A549 (cell line): ENCODE data around the gene COL12A1. TPM values are rescaled to one million over a fixed set of nuclear protein-coding genes. Genes with fewer than 3 reads are reported as not detected.

Experiments
- ATAC-seq, 2 experiments: fragments of 200-7000 bp in 1 of 2; fragments of >200 bp in 1 of 2; cut with Nextera tagmentation in 1 of 2; cut with Tn5 transposase in 1 of 2; 3 replicates each; pipeline versions ENCODE4 v1.8.0 to v1.9.1; 2018 to 2020; ENCODE audit warnings: mild to moderate bottlenecking in 1 of 2, moderate library complexity in 1 of 2
- CTCF ChIA-PET: fragments of 300-600 bp; sonication (Branson Sonifier 250); formaldehyde crosslinking; extraction: SDS; loops from one replicate; lab custom pipeline; 2021; ENCODE audit warnings: antibody characterized with exemption, inconsistent platforms; lab: Yijun Ruan, JAX
- POLR2A ChIA-PET: fragments of 350-600 bp; formaldehyde crosslinking; extraction: SDS; loops from one replicate; lab custom pipeline; 2021; ENCODE audit warnings: antibody characterized with exemption, inconsistent platforms; lab: Yijun Ruan, JAX
- DNase-seq, 2 experiments: peaks; one replicate each; pipeline versions ENCODE4 v3.0.0 to v3.0.0-alpha.2; 2011 to 2016; ENCODE audit warnings: low read depth in 1 of 2, low spot score in 1 of 2
- FAIRE-seq: peaks from 2 replicates; lab custom pipeline; 2011; peaks lifted over from hg19 to GRCh38; lab: Jason Lieb, UNC
- H3K27ac ChIP-seq, 2 experiments: fragments of >200 bp; sonication (Bioruptor Twin); formaldehyde crosslinking; 3 replicates each; pipeline ENCODE4 v1.5.1; 2016 to 2017
- H3K4me1 ChIP-seq: fragments of >200 bp; sonication (Bioruptor Twin); formaldehyde crosslinking; 3 replicates; pipeline ENCODE4 v1.6.1; 2016
- H3K4me2 ChIP-seq: fragments of >200 bp; sonication (Bioruptor Twin); formaldehyde crosslinking; 3 replicates; pipeline ENCODE4 v1.6.1; 2016
- H3K4me3 ChIP-seq: fragments of >200 bp; sonication (Bioruptor Twin); formaldehyde crosslinking; 3 replicates; pipeline ENCODE4 v1.5.1; 2016
- H3K9me3 ChIP-seq: fragments of >200 bp; sonication (Bioruptor Twin); formaldehyde crosslinking; 3 replicates; pipeline ENCODE4 v1.6.1; 2016
- CBX8 ChIP-seq: fragments of 200-600 bp; sonication (generic); IDR thresholded peaks from 2 replicates; pipeline ENCODE4 v1.6.1; 2016
- CHD4 ChIP-seq: fragments of 200-600 bp; sonication (generic); IDR thresholded peaks from 2 replicates; pipeline ENCODE4 v1.6.1; 2016; ENCODE audit warnings: antibody characterized with exemption, mild to moderate bottlenecking, borderline replicate concordance
- EHF ChIP-seq: fragments of 250-450 bp; sonication (Bioruptor Pico); IDR thresholded peaks from 2 replicates; pipeline ENCODE4 v1.5.0; 2020; ENCODE audit warnings: mild to moderate bottlenecking
- EHMT2 ChIP-seq: fragments of 200-600 bp; sonication (generic); IDR thresholded peaks from 2 replicates; pipeline ENCODE4 v1.6.1; 2016; ENCODE audit warnings: antibody characterized with exemption, low read depth, mild to moderate bottlenecking, moderate library complexity
- HDAC2 ChIP-seq: fragments of 200-600 bp; sonication (generic); IDR thresholded peaks from 2 replicates; pipeline ENCODE4 v1.6.1; 2016
- JUNB ChIP-seq: fragments of >200 bp; sonication (Bioruptor Twin); formaldehyde crosslinking; IDR thresholded peaks from 2 replicates; pipeline ENCODE4 v1.6.1; 2016
- MYC ChIP-seq: IDR thresholded peaks from 2 replicates; pipeline ENCODE4 v1.6.1; 2012; ENCODE audit warnings: mild to moderate bottlenecking, inconsistent platforms, low read length, improper control_type of control experiment, borderline replicate concordance
- NPAS2 ChIP-seq: fragments of 250-450 bp; sonication (Bioruptor Pico); IDR thresholded peaks from 2 replicates; pipeline ENCODE4 v1.8.0; 2022; ENCODE audit warnings: mild to moderate bottlenecking, moderate library complexity, borderline replicate concordance
- PHF8 ChIP-seq: fragments of 200-600 bp; sonication (generic); IDR thresholded peaks from 2 replicates; pipeline ENCODE4 v1.6.1; 2016; ENCODE audit warnings: low read depth, mild to moderate bottlenecking, antibody characterized with exemption, moderate library complexity, borderline replicate concordance
- RCOR1 ChIP-seq: fragments of 150-350 bp; IDR thresholded peaks from 2 replicates; pipeline ENCODE4 v1.6.1; 2014; ENCODE audit warnings: antibody characterized with exemption, low read length, low read depth
- ZC3H11A ChIP-seq: fragments of 450-650 bp; IDR thresholded peaks from 2 replicates; pipeline ENCODE4 v1.6.1; 2014; ENCODE audit warnings: antibody characterized with exemption, mild to moderate bottlenecking
- WGBS: methylation state at CpG from one replicate; pipeline ENCODE4 v1.1.6; 2017; ENCODE audit errors: missing lambda C conversion rate; 5-methylcytosine and 5-hydroxymethylcytosine counted together
- polyA plus RNA-seq, 4 experiments: library from polyadenylated mRNA; depleted of rRNA in 3 of 4; stranded (reverse); fragments of >200 nt; fragmentation: RNase III in 1 of 4; extraction: RNeasy Plus Mini Kit Qiagen cat#74134 plus additional on column Dnase treatment in 1 of 4; gene quantifications; 2 replicates in 3 of 4; 3 replicates in 1 of 4; pipeline ENCODE4 v1.2.3, GENCODE V29; 2011 to 2017
- TF ChIP-seq, protein P1 (sequence below): fragments of 250-450 bp; sonication (Bioruptor Pico); IDR thresholded peaks from 2 replicates; pipeline ENCODE4 v1.5.0; 2020; ENCODE audit warnings: low read depth, mild to moderate bottlenecking, moderate library complexity
- TF ChIP-seq, protein P2 (sequence below): IDR thresholded peaks from 2 replicates; pipeline ENCODE4 v1.6.1; 2012; ENCODE audit warnings: low read depth, borderline replicate concordance
- TF ChIP-seq, protein P3 (sequence below): fragments of >200 bp; sonication (Bioruptor Twin); formaldehyde crosslinking; IDR thresholded peaks from 2 replicates; pipeline ENCODE4 v1.6.1; 2016

Gene COL12A1
- polyA plus RNA-seq, 2 of the 4 experiments (the other 2 are of a cell fraction): 6.3 to 11.2 TPM

DNA sequence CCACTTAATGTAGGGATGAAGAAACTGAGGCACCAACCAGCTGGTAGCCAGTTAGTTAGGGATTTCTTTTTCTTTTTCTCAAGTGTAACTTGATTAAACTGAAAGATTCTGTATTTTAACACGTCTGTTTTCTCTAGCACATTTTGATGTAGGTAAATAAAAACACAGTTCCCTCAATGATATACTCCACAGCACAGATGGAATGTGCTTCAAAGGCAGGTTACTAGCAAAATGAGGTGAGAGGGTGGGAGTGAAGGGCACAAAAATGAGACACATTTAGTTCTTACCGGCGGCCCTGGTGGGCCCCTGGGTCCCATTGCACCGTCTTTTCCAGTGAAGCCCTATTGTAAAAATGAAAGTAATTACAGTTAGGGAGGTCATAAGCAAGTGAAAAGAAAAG is 108.9 kb downstream of the COL12A1 start:
- TF ChIP-seq HDAC2 (no peak), MYC (no peak), NPAS2 (CRISPR knock-in tag) (no peak)
- TF ChIP-seq, protein P1, sequence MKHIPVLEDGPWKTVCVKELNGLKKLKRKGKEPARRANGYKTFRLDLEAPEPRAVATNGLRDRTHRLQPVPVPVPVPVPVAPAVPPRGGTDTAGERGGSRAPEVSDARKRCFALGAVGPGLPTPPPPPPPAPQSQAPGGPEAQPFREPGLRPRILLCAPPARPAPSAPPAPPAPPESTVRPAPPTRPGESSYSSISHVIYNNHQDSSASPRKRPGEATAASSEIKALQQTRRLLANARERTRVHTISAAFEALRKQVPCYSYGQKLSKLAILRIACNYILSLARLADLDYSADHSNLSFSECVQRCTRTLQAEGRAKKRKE (CRISPR knock-in tag): no peak
- TF ChIP-seq, all 56 proteins: peak for 0
- H3K27ac ChIP-seq: no peak overlapping the region
- no peak for DNase-seq
- ChIA-PET POLR2A (no interaction called here), CTCF (no interaction called here)
- no peaks in the 10 kb centered on the region for H3K9me3 ChIP-seq
- H3K4me3 ChIP-seq: no peak overlapping the region
- H3K4me1 ChIP-seq: peaks cover 12% of the 10 kb centered on the region
- no peak for ATAC-seq
- WGBS: 68% methylated on average over 4 of the region's 4 CpGs
- no peak for FAIRE-seq
- H3K4me2 ChIP-seq: no peak overlapping the region

DNA sequence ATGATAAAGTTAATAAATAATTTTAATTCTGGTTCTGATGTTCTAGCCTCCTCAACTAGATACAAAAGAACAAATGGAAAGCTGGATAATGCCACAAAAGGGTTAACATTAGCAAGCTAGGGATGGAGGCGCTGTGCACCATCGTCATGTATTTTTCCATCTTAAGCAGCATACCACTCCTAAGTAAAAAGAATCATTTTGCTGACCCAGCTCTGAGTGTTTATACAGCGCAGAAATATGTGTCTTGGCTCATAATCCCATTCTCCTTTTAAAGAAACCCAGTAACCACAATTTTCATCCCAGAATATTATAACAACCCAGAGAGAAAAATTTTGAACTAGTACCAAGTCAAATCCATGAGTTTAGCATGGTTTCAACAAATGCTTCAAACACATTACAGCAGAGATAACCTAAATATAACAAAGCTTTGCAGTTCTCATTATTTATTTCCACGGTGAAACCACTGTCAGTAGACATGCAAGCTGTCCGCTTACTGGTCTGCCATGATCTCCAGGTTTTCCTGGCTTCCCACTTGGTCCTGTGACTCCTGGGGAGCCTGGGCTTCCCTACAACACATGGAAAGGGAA is 111.1 kb downstream of the COL12A1 start:
- no peak overlapping the region for H3K27ac ChIP-seq
- no peak overlapping the region for H3K4me3 ChIP-seq
- no peak for ATAC-seq
- DNase-seq: peak in 1 of 2 experiments; percentile 9
- FAIRE-seq: no peak
- peaks cover 12% of the 10 kb centered on the region for H3K4me1 ChIP-seq
- CTCF ChIA-PET: interaction anchor here (0.7 to 1.0 kb wide), 2 partner anchors 111 to 372 kb away, joined by 3 to 4 read pairs; no protein-coding TSS in a partner anchor
- TF ChIP-seq CBX8: no peak
- TF ChIP-seq JUNB: no peak
- no peak for TF ChIP-seq EHMT2
- TF ChIP-seq EHF (CRISPR knock-in tag): no peak
- no peak for TF ChIP-seq CHD4
- POLR2A ChIA-PET: no interaction called here
- WGBS: 37% methylated on average over 5 of the region's 5 CpGs
- no peaks in the 10 kb centered on the region for H3K9me3 ChIP-seq
- H3K4me2 ChIP-seq: no peak overlapping the region

DNA sequence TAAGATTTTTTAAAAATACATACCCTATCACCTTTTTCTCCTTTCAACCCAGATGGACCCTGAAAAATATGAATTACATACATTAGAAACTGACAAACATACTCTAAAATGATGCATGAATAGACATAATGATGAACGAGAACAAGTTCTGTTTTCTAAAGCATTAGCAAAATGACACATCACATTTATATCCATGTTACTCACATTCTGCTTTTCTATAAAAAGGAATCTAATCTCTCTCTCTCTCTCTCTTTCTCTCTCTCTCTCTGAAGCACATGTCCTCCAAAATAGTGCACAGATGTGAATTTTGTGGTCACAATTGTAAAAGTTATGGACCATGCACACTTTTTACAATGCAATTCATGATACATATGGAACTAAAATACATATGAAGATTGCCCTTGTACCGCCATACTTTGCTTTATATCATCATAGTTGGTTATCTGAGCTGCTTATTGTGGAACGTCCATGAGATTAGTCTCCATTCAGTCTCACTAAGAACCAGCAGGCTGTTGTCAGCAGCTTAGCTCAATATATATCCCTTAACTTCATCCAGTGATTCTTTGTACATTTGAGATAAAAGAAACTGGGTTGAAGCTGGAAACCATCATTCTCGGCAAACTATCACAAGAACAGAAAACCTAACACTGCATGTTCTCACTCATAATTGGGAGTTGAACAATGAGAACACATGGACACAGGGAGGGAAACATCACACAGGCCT is 114.2 kb downstream of the COL12A1 start:
- CTCF ChIA-PET: no interaction called here
- H3K4me2 ChIP-seq: no peak overlapping the region
- H3K4me3 ChIP-seq: no peak overlapping the region
- POLR2A ChIA-PET: no interaction called here
- FAIRE-seq (no peak), DNase-seq (no peak), ATAC-seq (no peak)
- no peak for TF ChIP-seq ZC3H11A
- TF ChIP-seq RCOR1: no peak
- TF ChIP-seq, protein P2, sequence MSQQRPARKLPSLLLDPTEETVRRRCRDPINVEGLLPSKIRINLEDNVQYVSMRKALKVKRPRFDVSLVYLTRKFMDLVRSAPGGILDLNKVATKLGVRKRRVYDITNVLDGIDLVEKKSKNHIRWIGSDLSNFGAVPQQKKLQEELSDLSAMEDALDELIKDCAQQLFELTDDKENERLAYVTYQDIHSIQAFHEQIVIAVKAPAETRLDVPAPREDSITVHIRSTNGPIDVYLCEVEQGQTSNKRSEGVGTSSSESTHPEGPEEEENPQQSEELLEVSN: no peak
- H3K9me3 ChIP-seq: no peaks in the 10 kb centered on the region
- H3K4me1 ChIP-seq: no peaks in the 10 kb centered on the region
- WGBS: 68% methylated on average over 4 of the region's 4 CpGs
- H3K27ac ChIP-seq: no peak overlapping the region

DNA sequence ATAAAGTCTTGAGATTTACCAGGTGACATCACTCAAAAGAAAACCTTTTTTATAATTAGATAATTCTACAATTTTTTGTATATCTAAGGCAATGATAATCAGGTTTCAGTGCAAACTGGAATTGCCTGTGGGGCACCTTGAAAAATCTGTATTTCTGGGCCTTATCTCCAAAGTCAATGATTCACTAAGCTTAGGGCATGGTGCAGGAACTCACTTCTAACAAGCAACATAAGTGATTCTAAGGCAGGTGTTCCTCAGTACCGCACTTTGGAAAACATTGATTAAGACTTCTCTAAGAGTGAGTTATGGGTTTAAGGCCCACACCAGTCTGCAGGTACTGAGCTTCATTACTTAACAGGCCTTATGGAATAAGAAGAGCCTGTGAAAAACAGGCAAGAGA is 115.3 kb downstream of the COL12A1 start:
- Histone ChIP-seq H3K4me2 (no peak overlapping the region), H3K4me3 (no peak overlapping the region), H3K27ac (no peak overlapping the region), H3K9me3 (no peaks in the 10 kb centered on the region), H3K4me1 (no peaks in the 10 kb centered on the region)
- ChIA-PET POLR2A (no interaction called here), CTCF (no interaction called here)
- TF ChIP-seq, protein P3, sequence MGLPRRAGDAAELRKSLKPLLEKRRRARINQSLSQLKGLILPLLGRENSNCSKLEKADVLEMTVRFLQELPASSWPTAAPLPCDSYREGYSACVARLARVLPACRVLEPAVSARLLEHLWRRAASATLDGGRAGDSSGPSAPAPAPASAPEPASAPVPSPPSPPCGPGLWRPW: no peak
- no peak for TF ChIP-seq PHF8
- FAIRE-seq: no peak
- no peak for ATAC-seq
- no peak for DNase-seq
- WGBS: 89% methylated on average over 1 of the region's 1 CpG
